C4-2B (cell line): Measurements from ENCODE around the gene CCDC148.

Experiments
- CTCF ChIP-seq: fragments of 450-650 bp; conservative IDR thresholded peaks from 2 replicates; pipeline ENCODE4 v1.5.1; 2017; ENCODE audit warnings: mild to moderate bottlenecking
- ZFX ChIP-seq: fragments of 450-650 bp; IDR thresholded peaks from 2 replicates; pipeline ENCODE4 v1.6.1; 2017

- no peak for TF ChIP-seq CTCF
- no peak for TF ChIP-seq ZFX
These were observed 215.6 kb downstream of the CCDC148 start for GRCh38 chr2:158240975-158241374.
